HCT116 (cell line): Measurements from ENCODE around the gene SORT1. TPM values are rescaled to one million over a fixed set of nuclear protein-coding genes. Genes with fewer than 3 reads are reported as not detected.

ENCODE experiments used
- ATAC-seq: fragments of 200-7000 bp; cut with Tn5 transposase; 2 replicates; pipeline ENCODE4 v1.9.1; 2020; ENCODE audit warnings: mild to moderate bottlenecking, moderate library complexity
- BruUV-seq: library from RNA; stranded (reverse); fragments of 400-500 nt; replicated peaks from 2 replicates; lab custom pipeline; 2021; lab: Mats Ljungman, UMichigan
- CTCF ChIA-PET: fragments of 300-600 bp; sonication (Branson Sonifier 250); formaldehyde crosslinking; loops from one replicate; lab custom pipeline; 2021; ENCODE audit warnings: antibody characterized with exemption; lab: Charles Lee
- POLR2A ChIA-PET: fragments of 300-600, 350-600 bp; sonication (Branson Sonifier 250); formaldehyde crosslinking; loops from one replicate; lab custom pipeline; 2021; ENCODE audit warnings: antibody characterized with exemption; lab: Charles Lee
- RAD21 ChIA-PET, 2 experiments: fragments of 300-600 bp; sonication (Branson Sonifier 250); formaldehyde crosslinking; loops; one replicate each; lab custom pipeline; 2023; ENCODE audit warnings: low total read pairs in 2 of 2; ENCODE audit not compliant: uncharacterized antibody in 2 of 2, unreplicated experiment in 2 of 2, low non-redundant PET in 1 of 2; lab: Charles Lee
- DNase-seq: peaks from one replicate; pipeline ENCODE4 v3.0.0-alpha.2; 2010; ENCODE audit warnings: low read depth, low spot score
- H2AFZ ChIP-seq: fragments of 200-600 bp; shearing (Covaris generic), sonication (generic); 2 replicates; pipeline ENCODE4 v1.6.1; 2017; ENCODE audit warnings: low read depth, mixed run types, mixed read lengths, antibody characterized with exemption, low read length; ENCODE audit not compliant: poor library complexity, severe bottlenecking
- H3K27ac ChIP-seq: 2 replicates; pipeline ENCODE4 v1.5.1; 2012; ENCODE audit warnings: low read depth, low read length
- H3K27me3 ChIP-seq: fragments of 200-600 bp; sonication (generic); 2 replicates; pipeline ENCODE4 v1.6.1; 2016; ENCODE audit warnings: mixed run types, low read length, mixed read lengths; ENCODE audit not compliant: insufficient read depth
- H3K36me3 ChIP-seq, 2 experiments: fragments of 200-500 bp in 1 of 2; fragments of 200-600 bp in 1 of 2; sonication (Bioruptor generic) in 1 of 2; sonication (generic) in 1 of 2; 2 replicates each; pipeline versions ENCODE4 v1.5.1 to v1.6.1; 2014 to 2016; ENCODE audit warnings: low read length in 2 of 2, inconsistent platforms in 1 of 2, mixed read lengths in 1 of 2, mixed run types in 1 of 2; ENCODE audit not compliant: insufficient read depth in 2 of 2, control insufficient read depth in 1 of 2
- H3K4me1 ChIP-seq, 2 experiments: fragments of 200-600 bp in 1 of 2; sonication (generic) in 1 of 2; 2 replicates each; pipeline versions ENCODE4 v1.5.1 to v1.6.1; 2012 to 2017; ENCODE audit warnings: low read length in 2 of 2, inconsistent platforms in 1 of 2, mild to moderate bottlenecking in 1 of 2, mixed read lengths in 1 of 2, mixed run types in 1 of 2, moderate library complexity in 1 of 2; ENCODE audit not compliant: insufficient read depth in 2 of 2, control insufficient read depth in 1 of 2
- H3K4me2 ChIP-seq: fragments of 200-600 bp; sonication (generic); 2 replicates; pipeline ENCODE4 v1.6.1; 2017; ENCODE audit warnings: mixed run types, low read length, mixed read lengths
- H3K4me3 ChIP-seq, 2 experiments: fragments of 200-600 bp in 1 of 2; sonication (generic) in 1 of 2; replicated peaks in 1 of 2; 2 replicates each; pipeline ENCODE4 v1.5.1; 2011 to 2016; ENCODE audit warnings: low read length in 2 of 2, control low read depth in 1 of 2, low read depth in 1 of 2, mild to moderate bottlenecking in 1 of 2, mixed read lengths in 1 of 2, mixed run types in 1 of 2
- H3K79me2 ChIP-seq: fragments of 200-600 bp; sonication (generic); 2 replicates; pipeline ENCODE4 v1.6.1; 2017; ENCODE audit warnings: mild to moderate bottlenecking, mixed run types, low read length, moderate library complexity, mixed read lengths; ENCODE audit not compliant: insufficient read depth
- H3K9ac ChIP-seq: fragments of 200-600 bp; sonication (generic); 2 replicates; pipeline ENCODE4 v1.6.1; 2016; ENCODE audit warnings: low read length, mixed read lengths
- H3K9me2 ChIP-seq: fragments of 200-600 bp; sonication (generic), shearing (Covaris generic); 2 replicates; pipeline ENCODE4 v1.6.1; 2017; ENCODE audit warnings: mixed run types, mild to moderate bottlenecking, moderate library complexity; ENCODE audit not compliant: insufficient read depth
- H3K9me3 ChIP-seq, 2 experiments: fragments of 200-500 bp in 1 of 2; fragments of 200-600 bp in 1 of 2; sonication (Bioruptor generic) in 1 of 2; sonication (generic) in 1 of 2; 2 replicates each; pipeline ENCODE4 v1.6.1; 2014 to 2017; ENCODE audit warnings: low read length in 2 of 2, mixed read lengths in 2 of 2, inconsistent platforms in 1 of 2, low read depth in 1 of 2, mild to moderate bottlenecking in 1 of 2, mixed run types in 1 of 2, moderate library complexity in 1 of 2; ENCODE audit not compliant: control insufficient read depth in 1 of 2, insufficient read depth in 1 of 2
- H4K20me1 ChIP-seq: fragments of 200-600 bp; sonication (generic), shearing (Covaris generic); 2 replicates; pipeline ENCODE4 v1.6.1; 2017; ENCODE audit warnings: mixed run types, mild to moderate bottlenecking, moderate library complexity; ENCODE audit not compliant: insufficient read depth
- ATF3 ChIP-seq: IDR thresholded peaks from 2 replicates; pipeline ENCODE4 v1.6.1; 2012
- CTCF ChIP-seq, 3 experiments: fragments of 200-600 bp in 1 of 3; sonication (generic) in 1 of 3; IDR thresholded peaks in 2 of 3; conservative IDR thresholded peaks in 1 of 3; 2 replicates each; pipeline ENCODE4 v1.5.1; 2012 to 2017; ENCODE audit warnings: low read depth in 2 of 3, low read length in 2 of 3, antibody characterized with exemption in 1 of 3, borderline replicate concordance in 1 of 3, control low read depth in 1 of 3, mild to moderate bottlenecking in 1 of 3, mixed read lengths in 1 of 3, mixed run types in 1 of 3, moderate library complexity in 1 of 3; ENCODE audit not compliant: insufficient read depth in 1 of 3
- EGR1 ChIP-seq: IDR thresholded peaks from 2 replicates; pipeline ENCODE4 v1.6.1; 2012; ENCODE audit warnings: low read depth
- EZH2 ChIP-seq: fragments of 200-600 bp; sonication (generic); IDR thresholded peaks from 2 replicates; pipeline ENCODE4 v1.6.1; 2017; ENCODE audit warnings: antibody characterized with exemption, mixed run types
- EZH2phosphoT487 ChIP-seq: fragments of 200-600 bp; IDR thresholded peaks from 2 replicates; pipeline ENCODE4 v1.6.1; 2018; ENCODE audit warnings: antibody characterized with exemption, borderline replicate concordance
- FOSL1 ChIP-seq: IDR thresholded peaks from 2 replicates; pipeline ENCODE4 v1.6.1; 2012; ENCODE audit warnings: low read depth
- JUND ChIP-seq: IDR thresholded peaks from 2 replicates; pipeline ENCODE4 v1.6.1; 2012
- MAX ChIP-seq: IDR thresholded peaks from 2 replicates; pipeline ENCODE4 v1.6.1; 2012
- POLR2AphosphoS5 ChIP-seq: IDR thresholded peaks from 2 replicates; pipeline ENCODE4 v1.6.1; 2011; ENCODE audit warnings: mild to moderate bottlenecking, low read depth, low read length, moderate library complexity
- REST ChIP-seq: IDR thresholded peaks from 2 replicates; pipeline ENCODE4 v1.6.1; 2012; ENCODE audit warnings: low read depth
- SIN3A ChIP-seq: IDR thresholded peaks from 2 replicates; pipeline ENCODE4 v1.6.1; 2012; ENCODE audit warnings: low read depth
- SP1 ChIP-seq: IDR thresholded peaks from 2 replicates; pipeline ENCODE4 v1.6.1; 2012; ENCODE audit warnings: low read depth
- SRF ChIP-seq: IDR thresholded peaks from 2 replicates; pipeline ENCODE4 v1.6.1; 2012; ENCODE audit warnings: low read depth
- ZBTB33 ChIP-seq: IDR thresholded peaks from 2 replicates; pipeline ENCODE4 v1.6.1; 2011; ENCODE audit warnings: mild to moderate bottlenecking, low read length, moderate library complexity; ENCODE audit not compliant: insufficient replicate concordance; ENCODE audit errors: extremely low read depth
- ZFX ChIP-seq: fragments of 450-650 bp; IDR thresholded peaks from 2 replicates; pipeline ENCODE4 v1.6.1; 2017
- intact Hi-C: fragments of 100-400 bp; cut with micrococcal nuclease; formaldehyde crosslinking; loops from 2 replicates; pipeline ENCODE4 v1.10.0; 2022
- total RNA-seq: library from RNA; stranded (reverse); gene quantifications from one replicate; pipeline ENCODE4 v1.2.1, GENCODE V29; 2021; ENCODE audit not compliant: unreplicated experiment

The SORT1 gene
- total RNA-seq, 1 experiment from 2014 or later, result 20.2 TPM

GRCh38 chr1:109391157-109391556, 6.6 kb downstream of the SORT1 start:
- Histone ChIP-seq H3K4me3 (no peak overlapping the region), H3K4me2 (no peak overlapping the region), H3K27ac (no peak overlapping the region), H2AFZ (no peak overlapping the region), H4K20me1 (no peaks in the 10 kb centered on the region), H3K79me2 (no peaks in the 10 kb centered on the region), H3K9ac (no peak overlapping the region), H3K27me3 (no peaks in the 10 kb centered on the region; the same call in 1 of the 2 replicates), H3K36me3 (no peaks in the 10 kb centered on the region), H3K9me2 (no peaks in the 10 kb centered on the region), H3K9me3 (no peaks in the 10 kb centered on the region), H3K4me1 (no peaks in the 10 kb centered on the region)
- TF ChIP-seq JUND, result no peak
- TF ChIP-seq SRF, result no peak
- TF ChIP-seq SP1, result no peak
- TF ChIP-seq POLR2AphosphoS5, result no peak
- TF ChIP-seq ZFX, result no peak
- TF ChIP-seq EZH2, result no peak
- TF ChIP-seq SIN3A, result no peak
- TF ChIP-seq FOSL1, result no peak
- no peak for TF ChIP-seq EZH2phosphoT487
- no peak for TF ChIP-seq ATF3
- TF ChIP-seq ZBTB33, result no peak
- no peak for TF ChIP-seq MAX
- TF ChIP-seq CTCF (IDR thresholded peaks at IDR 0.05 in 2 of 3, conservative IDR thresholded peaks at IDR 0.05 in 1 of 3; ENCODE audit: borderline replicate concordance in 1 of 3, insufficient read depth in 1 of 3, low read depth in 2 of 3, low read length in 2 of 3), result no peak
- no peak for TF ChIP-seq REST
- TF ChIP-seq EGR1, result no peak
- ATAC-seq (no peak), DNase-seq (no peak)
- BruUV-seq, result no TSS peak
- POLR2A ChIA-PET, result no interaction called here
- RAD21 ChIA-PET, result no interaction called here
- intact Hi-C loops, result no loop called here
- CTCF ChIA-PET, result no interaction called here
